SK-MEL-5 (cell line): ENCODE data around the gene C6orf120. TPM values are rescaled to one million over a fixed set of nuclear protein-coding genes. Genes with fewer than 3 reads are reported as not detected.
A peak's percentile ranks its signal among the peaks of the same experiment; 100 is the strongest.

Experiments
- DNase-seq: peaks from one replicate; pipeline ENCODE4 v3.0.0-alpha.2; 2016; ENCODE audit warnings: low read depth, low spot score
- in situ Hi-C: cut with HindIII; loops from 2 replicates; pipeline ENCODE4 v1.10.0; 2016; ENCODE audit warnings: low sequenced_read_pairs, high pct_unique_total_duplicates, low pct_unique_long_range_greater_than_20kb
- total RNA-seq: library from RNA; depleted of rRNA; stranded (reverse); fragments of >200 nt; shearing (Covaris generic); gene quantifications from 2 replicates; pipeline ENCODE4 v1.2.3, GENCODE V29; 2014

The C6orf120 gene
- total RNA-seq, 1 experiment from 2014 or later, result 48.8 TPM

GRCh38 chr6:169719117-169719516, 17.2 kb downstream of the C6orf120 start:
- no peak for DNase-seq

GRCh38 chr6:169720207-169720855, 18.4 kb downstream of the C6orf120 start:
- in situ Hi-C loops, result no loop called here
- no peak for DNase-seq

More at GRCh38 chr6:169719117-169719516, 17.2 kb downstream of the C6orf120 start:
- in situ Hi-C loops, result no loop called here

GRCh38 chr6:169722362-169723199, 20.7 kb downstream of the C6orf120 start:
- in situ Hi-C loops, result no loop called here
- DNase-seq, result peak; percentile 15

GRCh38 chr6:169723200-169723909, 21.4 kb downstream of the C6orf120 start:
- in situ Hi-C loops, result no loop called here
- DNase-seq, result peak; percentile 22

- DNase-seq, result peak; percentile 16
- in situ Hi-C loops, result no loop called here
Observed at GRCh38 chr6:169723991-169724493, 22.1 kb downstream of the C6orf120 start.

GRCh38 chr6:169724494-169725124, 22.7 kb downstream of the C6orf120 start, which contains the start of gene PHF10:
Gene PHF10, minus strand, starts transcription at chr6:169724500. Its CDS starts 569 bp downstream, at chr6:169723931.
- in situ Hi-C loops, result no loop called here
- peak; percentile 30 for DNase-seq

GRCh38 chr6:169725125-169726048, 23.5 kb downstream of the C6orf120 start:
- no peak for DNase-seq
- in situ Hi-C loops, result no loop called here

GRCh38 chr6:169726049-169726400, 24.1 kb downstream of the C6orf120 start:
- in situ Hi-C loops, result no loop called here

GRCh38 chr6:169726963-169727362, 25.0 kb downstream of the C6orf120 start:
- no peak for DNase-seq
- in situ Hi-C loops, result no loop called here

More at GRCh38 chr6:169726049-169726400, 24.1 kb downstream of the C6orf120 start:
- no peak for DNase-seq

GRCh38 chr6:169729961-169730360, 28.0 kb downstream of the C6orf120 start:
- in situ Hi-C loops, result no loop called here
- DNase-seq, result no peak

GRCh38 chr6:169738204-169738975, 36.5 kb downstream of the C6orf120 start:
- no peak for DNase-seq
- in situ Hi-C loops, result no loop called here

- no peak for DNase-seq
- in situ Hi-C loops, result no loop called here
Observed at GRCh38 chr6:169738976-169739529, 37.1 kb downstream of the C6orf120 start.

GRCh38 chr6:169741344-169741743, 39.4 kb downstream of the C6orf120 start:
- in situ Hi-C loops, result no loop called here
- no peak for DNase-seq

GRCh38 chr6:169745405-169745804, 43.5 kb downstream of the C6orf120 start:
- in situ Hi-C loops, result no loop called here

GRCh38 chr6:169746556-169746955, 44.6 kb downstream of the C6orf120 start:
- in situ Hi-C loops, result no loop called here

More at GRCh38 chr6:169745405-169745804, 43.5 kb downstream of the C6orf120 start:
- no peak for DNase-seq

More at GRCh38 chr6:169746556-169746955, 44.6 kb downstream of the C6orf120 start:
- no peak for DNase-seq
